Peyer's patch (tissue), 4 donors: Measurements from ENCODE around the gene PHACTR1. TPM values are rescaled to one million over a fixed set of nuclear protein-coding genes. Genes with fewer than 3 reads are reported as not detected.

Source experiments
- DNase-seq, 3 donors: peaks; one replicate each; pipeline ENCODE4 v3.0.0-alpha.2; 2017 to 2019
- H3K27ac ChIP-seq, 4 donors: fragments of 200-600 bp; sonication (generic); one replicate each; pipeline ENCODE4 v1.5.1; 2016 to 2019
- H3K27me3 ChIP-seq, 2 donors: fragments of 200-600 bp; sonication (generic); one replicate each; pipeline ENCODE4 v1.5.1; 2019
- H3K36me3 ChIP-seq, 3 donors: fragments of 200-600 bp; sonication (generic); one replicate each; pipeline ENCODE4 v1.5.1; 2016 to 2019
- H3K4me1 ChIP-seq, 4 donors: fragments of 200-600 bp; sonication (generic); one replicate each; pipeline ENCODE4 v1.5.1; 2016 to 2019
- H3K4me3 ChIP-seq, 4 donors: fragments of 200-600 bp; sonication (generic); 1 replicate in 3 of 4; 2 replicates in 1 of 4; pipeline ENCODE4 v1.5.1; 2016 to 2019; ENCODE audit warnings: mild to moderate bottlenecking in 1 of 4
- H3K9me3 ChIP-seq, 4 donors: fragments of 200-600 bp; sonication (generic); one replicate each; pipeline ENCODE4 v1.5.1; 2016 to 2019; ENCODE audit warnings: mild to moderate bottlenecking in 1 of 4
- POLR2A ChIP-seq, 2 donors: fragments of 450-650 bp; IDR thresholded peaks; one replicate each; pipeline ENCODE4 v1.5.1; 2017; ENCODE audit warnings: antibody characterized with exemption in 2 of 2, mild to moderate bottlenecking in 2 of 2, moderate library complexity in 2 of 2
- total RNA-seq, 4 donors: library from RNA; depleted of rRNA; stranded (reverse); fragments of >200 nt; gene quantifications; one replicate each; pipeline ENCODE4 v1.1.0, GENCODE V29; 2016
- TF ChIP-seq, protein P1 (sequence below), 6 experiments: fragments of 450-650 bp in 4 of 6; fragments of 200-600 bp in 2 of 6; sonication (generic) in 1 of 6; IDR thresholded peaks; one replicate each; pipeline ENCODE4 v1.5.1; 2017 to 2019; ENCODE audit warnings: antibody characterized with exemption in 6 of 6, mild to moderate bottlenecking in 3 of 6, moderate library complexity in 1 of 6

PHACTR1 gene
- total RNA-seq, 4 donors from 2014 or later: 0.35 to 19.0 (median 1.7) TPM

DNA sequence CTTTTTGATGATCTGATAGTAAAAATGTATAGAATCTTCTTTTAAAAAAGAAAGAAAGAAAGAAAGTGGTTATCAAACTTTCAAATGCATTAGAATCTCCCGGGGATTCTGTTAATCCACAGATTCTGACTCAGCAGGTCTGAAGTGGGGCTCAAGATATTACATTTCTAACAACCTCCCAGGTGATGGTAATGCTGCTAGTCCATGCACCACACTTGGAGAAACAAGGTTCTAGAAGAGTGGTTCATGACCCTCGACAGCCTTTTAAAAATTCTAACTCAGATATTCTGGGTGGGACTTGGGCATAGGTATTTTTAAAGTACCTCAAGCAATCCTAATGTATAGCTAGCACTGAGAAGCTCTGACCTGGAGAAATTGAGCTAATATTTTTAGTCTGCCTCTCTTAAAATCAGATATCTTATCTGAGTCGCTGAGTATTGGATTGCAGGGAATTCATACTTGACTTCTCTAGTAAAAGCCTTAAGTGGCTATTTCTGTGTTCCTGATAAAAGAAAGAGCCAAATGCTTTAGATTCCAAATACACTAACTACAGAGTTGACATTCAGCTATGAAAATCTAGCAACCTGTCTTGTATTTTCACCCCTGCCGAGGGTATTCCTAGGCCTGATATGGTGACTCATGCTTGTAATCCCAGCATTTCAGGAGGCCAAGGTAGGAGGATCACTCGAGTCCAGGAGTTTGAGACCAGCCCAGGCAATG is 252.4 kb downstream of the PHACTR1 start:
- TF ChIP-seq, protein P1, sequence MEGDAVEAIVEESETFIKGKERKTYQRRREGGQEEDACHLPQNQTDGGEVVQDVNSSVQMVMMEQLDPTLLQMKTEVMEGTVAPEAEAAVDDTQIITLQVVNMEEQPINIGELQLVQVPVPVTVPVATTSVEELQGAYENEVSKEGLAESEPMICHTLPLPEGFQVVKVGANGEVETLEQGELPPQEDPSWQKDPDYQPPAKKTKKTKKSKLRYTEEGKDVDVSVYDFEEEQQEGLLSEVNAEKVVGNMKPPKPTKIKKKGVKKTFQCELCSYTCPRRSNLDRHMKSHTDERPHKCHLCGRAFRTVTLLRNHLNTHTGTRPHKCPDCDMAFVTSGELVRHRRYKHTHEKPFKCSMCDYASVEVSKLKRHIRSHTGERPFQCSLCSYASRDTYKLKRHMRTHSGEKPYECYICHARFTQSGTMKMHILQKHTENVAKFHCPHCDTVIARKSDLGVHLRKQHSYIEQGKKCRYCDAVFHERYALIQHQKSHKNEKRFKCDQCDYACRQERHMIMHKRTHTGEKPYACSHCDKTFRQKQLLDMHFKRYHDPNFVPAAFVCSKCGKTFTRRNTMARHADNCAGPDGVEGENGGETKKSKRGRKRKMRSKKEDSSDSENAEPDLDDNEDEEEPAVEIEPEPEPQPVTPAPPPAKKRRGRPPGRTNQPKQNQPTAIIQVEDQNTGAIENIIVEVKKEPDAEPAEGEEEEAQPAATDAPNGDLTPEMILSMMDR (IDR thresholded peaks at IDR 0.05): no peak
- no peak for TF ChIP-seq POLR2A (IDR thresholded peaks at IDR 0.05)

DNA sequence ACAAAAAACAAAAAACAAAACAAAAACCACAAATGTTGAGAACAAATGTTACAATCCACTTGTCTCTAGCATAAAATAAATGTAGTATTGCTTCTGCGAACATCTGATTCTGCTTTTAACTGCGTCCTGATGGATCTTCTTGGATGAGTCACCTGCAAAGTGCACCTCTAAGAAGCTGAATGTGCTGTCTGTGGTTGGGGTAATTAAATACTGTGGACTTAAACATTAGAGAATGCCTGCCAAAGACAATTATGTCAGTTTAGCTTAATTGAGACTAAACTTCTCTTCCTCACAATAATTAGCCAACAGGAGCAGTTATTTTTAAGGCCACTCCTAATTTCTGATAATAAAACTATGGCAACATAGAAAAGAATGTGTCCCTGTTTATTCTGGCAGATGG is 253.4 kb downstream of the PHACTR1 start:
- no peak overlapping the region for H3K4me3 ChIP-seq
- no peaks in the 10 kb centered on the region for H3K27me3 ChIP-seq
- no peak overlapping the region for H3K27ac ChIP-seq
- TF ChIP-seq, protein P1 (IDR thresholded peaks at IDR 0.05): no peak
- TF ChIP-seq POLR2A (IDR thresholded peaks at IDR 0.05): no peak
- H3K9me3 ChIP-seq: no peaks in the 10 kb centered on the region
- no peaks in the 10 kb centered on the region for H3K36me3 ChIP-seq
- DNase-seq: no peak
- H3K4me1 ChIP-seq: no peaks in the 10 kb centered on the region

More for the DNA sequence above, 252.4 kb downstream of the PHACTR1 start:
- no peaks in the 10 kb centered on the region for H3K4me1 ChIP-seq
- H3K27me3 ChIP-seq: no peaks in the 10 kb centered on the region
- H3K36me3 ChIP-seq: no peaks in the 10 kb centered on the region
- H3K4me3 ChIP-seq: no peak overlapping the region
- no peaks in the 10 kb centered on the region for H3K9me3 ChIP-seq
- no peak for DNase-seq
- no peak overlapping the region for H3K27ac ChIP-seq

DNA sequence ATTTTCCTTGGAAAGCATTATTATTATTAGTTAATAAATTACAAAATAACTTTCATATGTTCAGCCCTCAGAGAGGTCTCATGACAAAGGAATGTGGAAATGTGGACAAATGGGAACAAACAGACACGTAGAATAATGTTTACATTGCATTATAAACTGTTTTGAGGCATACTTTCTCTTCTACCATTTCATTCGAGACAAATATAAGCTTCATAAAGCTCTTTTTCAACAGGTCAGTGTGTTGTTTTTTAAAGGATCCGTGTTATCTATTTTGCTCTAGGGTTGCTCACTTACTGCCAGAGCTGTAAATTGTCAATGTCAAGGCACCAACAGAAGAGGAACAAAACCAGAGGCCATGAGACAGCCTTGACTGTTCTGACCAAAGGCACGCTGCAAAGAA is 256.8 kb downstream of the PHACTR1 start:
- TF ChIP-seq, protein P1 (IDR thresholded peaks at IDR 0.05): no peak
- no peak for TF ChIP-seq POLR2A (IDR thresholded peaks at IDR 0.05)
- no peak for DNase-seq
- no peaks in the 10 kb centered on the region for H3K9me3 ChIP-seq
- no peaks in the 10 kb centered on the region for H3K36me3 ChIP-seq
- H3K4me3 ChIP-seq: no peak overlapping the region
- no peaks in the 10 kb centered on the region for H3K4me1 ChIP-seq
- no peak overlapping the region for H3K27ac ChIP-seq
- no peaks in the 10 kb centered on the region for H3K27me3 ChIP-seq

DNA sequence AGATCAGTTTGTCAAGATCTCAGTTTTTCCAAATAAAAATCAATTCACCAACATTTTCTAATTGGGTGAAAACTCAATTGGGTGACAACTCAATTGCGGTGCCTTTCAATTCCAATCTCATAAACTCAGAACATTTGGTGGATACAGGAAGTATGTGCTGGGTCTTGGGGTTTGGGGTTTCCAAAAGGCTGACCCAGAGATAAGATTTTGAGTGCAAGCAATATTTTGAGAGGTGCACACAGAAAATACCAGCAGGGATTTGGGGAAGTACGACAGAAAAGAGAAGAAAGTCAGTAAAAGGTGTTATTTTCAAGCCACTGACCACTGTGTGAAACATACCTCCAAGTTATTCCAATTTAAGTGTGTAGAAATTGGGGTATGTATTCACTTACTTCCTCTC is 258.0 kb downstream of the PHACTR1 start:
- H3K4me1 ChIP-seq: no peaks in the 10 kb centered on the region
- no peaks in the 10 kb centered on the region for H3K36me3 ChIP-seq
- no peaks in the 10 kb centered on the region for H3K9me3 ChIP-seq
- no peak overlapping the region for H3K27ac ChIP-seq
- H3K27me3 ChIP-seq: no peaks in the 10 kb centered on the region
- no peak overlapping the region for H3K4me3 ChIP-seq
- TF ChIP-seq POLR2A (IDR thresholded peaks at IDR 0.05): no peak
- TF ChIP-seq, protein P1 (IDR thresholded peaks at IDR 0.05): no peak
- no peak for DNase-seq

DNA sequence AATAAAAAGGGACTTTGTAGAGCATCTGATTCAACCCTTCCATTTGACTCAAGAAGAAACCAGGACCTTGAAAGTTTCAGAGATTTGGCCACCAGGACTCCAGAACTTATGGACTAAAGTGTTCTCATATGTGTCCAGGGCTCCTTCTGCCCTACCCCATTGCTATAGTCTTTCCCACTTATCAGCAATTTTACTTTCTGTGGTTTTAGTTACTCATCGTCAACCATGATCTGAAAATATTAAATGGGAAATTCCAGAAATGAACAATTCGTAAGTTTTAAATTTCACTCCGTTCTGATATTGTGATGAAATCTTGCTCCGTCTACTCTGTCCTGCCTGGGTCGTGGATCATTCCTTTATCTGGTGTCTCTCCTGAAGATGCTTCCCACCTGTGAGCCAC is 259.8 kb downstream of the PHACTR1 start:
- Histone ChIP-seq H3K36me3 (no peaks in the 10 kb centered on the region), H3K27me3 (no peaks in the 10 kb centered on the region), H3K4me3 (no peak overlapping the region), H3K27ac (no peak overlapping the region), H3K9me3 (no peaks in the 10 kb centered on the region), H3K4me1 (no peaks in the 10 kb centered on the region)
- no peak for DNase-seq
- no peak for TF ChIP-seq POLR2A (IDR thresholded peaks at IDR 0.05)
- TF ChIP-seq, protein P1 (IDR thresholded peaks at IDR 0.05): no peak
